H1 (cell line): ENCODE measurements around the gene SPDYE18.
"Not testable (repeated sequence)": the region's sequence is repeated elsewhere in the genome, so short reads cannot be mapped to it uniquely, and the experiment has no call there.

ENCODE experiments used
- POLR2A ChIP-seq, 2 experiments: IDR thresholded peaks; 1 replicate in 1 of 2; 2 replicates in 1 of 2; pipeline ENCODE4 v1.6.1; 2011; ENCODE audit warnings: low read depth in 2 of 2, low read length in 2 of 2, mild to moderate bottlenecking in 2 of 2; ENCODE audit errors: control extremely low read depth in 1 of 2
- POLR2AphosphoS5 ChIP-seq: IDR thresholded peaks from 2 replicates; pipeline ENCODE4 v1.6.1; 2011; ENCODE audit warnings: low read depth, low read length
- TF ChIP-seq, protein P1 (sequence below): IDR thresholded peaks from 2 replicates; pipeline ENCODE4 v1.6.1; 2011; ENCODE audit warnings: low read depth, mild to moderate bottlenecking, low read length; ENCODE audit not compliant: insufficient read depth
- TF ChIP-seq, protein P2 (sequence below), 3 experiments: IDR thresholded peaks; 1 replicate in 2 of 3; 2 replicates in 1 of 3; pipeline versions ENCODE4 v1.5.1 to v1.6.1; 2011; ENCODE audit warnings: low read length in 3 of 3, mild to moderate bottlenecking in 3 of 3, inconsistent platforms in 2 of 3, low read depth in 1 of 3, moderate library complexity in 1 of 3; ENCODE audit not compliant: insufficient read depth in 1 of 3; ENCODE audit errors: control extremely low read depth in 1 of 3
- TF ChIP-seq, protein P3 (sequence below): IDR thresholded peaks from 2 replicates; pipeline ENCODE4 v1.6.1; 2011; ENCODE audit warnings: low read length, improper control_type of control experiment

DNA sequence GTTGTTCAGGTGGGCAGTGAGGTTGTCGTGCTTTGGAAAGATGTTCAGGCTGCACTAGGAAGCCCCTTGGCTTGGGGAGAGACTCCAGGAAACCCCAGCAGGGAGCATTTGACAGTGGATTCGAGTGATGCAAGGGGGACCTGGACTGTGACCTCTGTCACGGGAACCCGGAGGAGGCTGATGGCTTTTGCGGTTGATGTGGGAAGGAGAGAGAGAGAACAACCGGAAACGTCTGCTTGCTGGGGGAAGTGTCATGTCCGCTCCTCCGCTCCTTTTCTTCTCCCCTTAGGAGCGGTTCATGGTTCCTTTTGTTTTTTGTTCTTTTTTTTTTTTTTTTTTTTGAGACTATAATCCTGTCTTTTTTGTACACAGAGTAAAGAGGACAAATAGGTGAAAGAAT lies 36.0 kb downstream of the SPDYE18 start:
- TF ChIP-seq, protein P1, sequence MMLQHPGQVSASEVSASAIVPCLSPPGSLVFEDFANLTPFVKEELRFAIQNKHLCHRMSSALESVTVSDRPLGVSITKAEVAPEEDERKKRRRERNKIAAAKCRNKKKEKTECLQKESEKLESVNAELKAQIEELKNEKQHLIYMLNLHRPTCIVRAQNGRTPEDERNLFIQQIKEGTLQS: not testable (repeated sequence)
- not testable (repeated sequence) for TF ChIP-seq POLR2A (IDR thresholded peaks at IDR 0.05; ENCODE audit: control extremely low read depth in 1 of 2, low read depth in 2 of 2, low read length in 2 of 2); POLR2AphosphoS5
- TF ChIP-seq, protein P2, sequence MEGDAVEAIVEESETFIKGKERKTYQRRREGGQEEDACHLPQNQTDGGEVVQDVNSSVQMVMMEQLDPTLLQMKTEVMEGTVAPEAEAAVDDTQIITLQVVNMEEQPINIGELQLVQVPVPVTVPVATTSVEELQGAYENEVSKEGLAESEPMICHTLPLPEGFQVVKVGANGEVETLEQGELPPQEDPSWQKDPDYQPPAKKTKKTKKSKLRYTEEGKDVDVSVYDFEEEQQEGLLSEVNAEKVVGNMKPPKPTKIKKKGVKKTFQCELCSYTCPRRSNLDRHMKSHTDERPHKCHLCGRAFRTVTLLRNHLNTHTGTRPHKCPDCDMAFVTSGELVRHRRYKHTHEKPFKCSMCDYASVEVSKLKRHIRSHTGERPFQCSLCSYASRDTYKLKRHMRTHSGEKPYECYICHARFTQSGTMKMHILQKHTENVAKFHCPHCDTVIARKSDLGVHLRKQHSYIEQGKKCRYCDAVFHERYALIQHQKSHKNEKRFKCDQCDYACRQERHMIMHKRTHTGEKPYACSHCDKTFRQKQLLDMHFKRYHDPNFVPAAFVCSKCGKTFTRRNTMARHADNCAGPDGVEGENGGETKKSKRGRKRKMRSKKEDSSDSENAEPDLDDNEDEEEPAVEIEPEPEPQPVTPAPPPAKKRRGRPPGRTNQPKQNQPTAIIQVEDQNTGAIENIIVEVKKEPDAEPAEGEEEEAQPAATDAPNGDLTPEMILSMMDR (IDR thresholded peaks at IDR 0.05; ENCODE audit: control extremely low read depth in 1 of 3, insufficient read depth in 1 of 3, low read depth in 1 of 3, low read length in 3 of 3): not testable (repeated sequence)
- TF ChIP-seq, protein P3, sequence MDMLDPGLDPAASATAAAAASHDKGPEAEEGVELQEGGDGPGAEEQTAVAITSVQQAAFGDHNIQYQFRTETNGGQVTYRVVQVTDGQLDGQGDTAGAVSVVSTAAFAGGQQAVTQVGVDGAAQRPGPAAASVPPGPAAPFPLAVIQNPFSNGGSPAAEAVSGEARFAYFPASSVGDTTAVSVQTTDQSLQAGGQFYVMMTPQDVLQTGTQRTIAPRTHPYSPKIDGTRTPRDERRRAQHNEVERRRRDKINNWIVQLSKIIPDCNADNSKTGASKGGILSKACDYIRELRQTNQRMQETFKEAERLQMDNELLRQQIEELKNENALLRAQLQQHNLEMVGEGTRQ: not testable (repeated sequence)
